GM23338 (cell line): ENCODE results near the gene LGALS13.

Experiments used
- CREB1 ChIP-seq: fragments of 250-450 bp; sonication (Bioruptor Pico); IDR thresholded peaks from 2 replicates; pipeline ENCODE4 v1.5.0; 2020; ENCODE audit warnings: low read depth, mild to moderate bottlenecking, moderate library complexity
- EZH2 ChIP-seq: fragments of 200-600 bp; sonication (generic); IDR thresholded peaks from one replicate; pipeline ENCODE4 v1.8.0; 2017; ENCODE audit warnings: antibody characterized with exemption, mild to moderate bottlenecking, low read depth; ENCODE audit not compliant: unreplicated experiment
- EZH2phosphoT487 ChIP-seq: fragments of 200-600 bp; sonication (generic); IDR thresholded peaks from one replicate; pipeline ENCODE4 v1.8.1; 2018; ENCODE audit warnings: antibody characterized with exemption; ENCODE audit not compliant: unreplicated experiment
- POLR2AphosphoS5 ChIP-seq: IDR thresholded peaks from 2 replicates; pipeline ENCODE4 v1.6.1; 2016; ENCODE audit warnings: antibody characterized with exemption, low read depth
- STAT1 ChIP-seq: IDR thresholded peaks from one replicate; pipeline ENCODE4 v1.6.1; 2016; ENCODE audit warnings: antibody characterized with exemption; ENCODE audit not compliant: unreplicated experiment
- TF ChIP-seq, protein P1 (sequence below), 2 experiments: fragments of 200-600 bp in 1 of 2; sonication (generic) in 1 of 2; conservative IDR thresholded peaks; 2 replicates each; pipeline versions ENCODE4 v1.5.1 to v1.6.1; 2016 to 2017; ENCODE audit warnings: antibody characterized with exemption in 2 of 2, low read depth in 2 of 2, mild to moderate bottlenecking in 2 of 2, moderate library complexity in 1 of 2
- TF ChIP-seq, protein P2 (sequence below): IDR thresholded peaks from one replicate; pipeline ENCODE4 v1.6.1; 2018; ENCODE audit warnings: antibody characterized with exemption; ENCODE audit not compliant: unreplicated experiment

DNA sequence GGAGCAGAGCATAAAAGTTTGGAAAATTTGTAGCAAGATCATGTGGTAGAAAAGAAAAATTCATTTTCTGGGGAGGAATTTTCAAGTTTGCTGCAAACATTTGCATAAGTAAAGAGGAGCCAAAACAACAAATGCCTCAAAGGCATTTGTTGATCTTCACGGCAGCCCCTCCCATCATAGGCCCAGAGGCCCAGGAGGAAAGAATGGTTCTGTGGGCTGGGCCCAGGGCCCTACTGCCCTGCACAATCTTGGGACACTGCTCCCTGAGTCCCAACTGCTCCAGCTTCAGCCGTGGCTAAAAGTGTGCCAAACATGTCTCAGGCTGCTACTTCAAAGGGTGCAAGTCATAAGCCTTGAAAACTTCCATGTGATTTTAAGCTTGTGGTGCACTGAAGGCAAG is 11.3 kb downstream of the LGALS13 start:
- TF ChIP-seq, protein P1, sequence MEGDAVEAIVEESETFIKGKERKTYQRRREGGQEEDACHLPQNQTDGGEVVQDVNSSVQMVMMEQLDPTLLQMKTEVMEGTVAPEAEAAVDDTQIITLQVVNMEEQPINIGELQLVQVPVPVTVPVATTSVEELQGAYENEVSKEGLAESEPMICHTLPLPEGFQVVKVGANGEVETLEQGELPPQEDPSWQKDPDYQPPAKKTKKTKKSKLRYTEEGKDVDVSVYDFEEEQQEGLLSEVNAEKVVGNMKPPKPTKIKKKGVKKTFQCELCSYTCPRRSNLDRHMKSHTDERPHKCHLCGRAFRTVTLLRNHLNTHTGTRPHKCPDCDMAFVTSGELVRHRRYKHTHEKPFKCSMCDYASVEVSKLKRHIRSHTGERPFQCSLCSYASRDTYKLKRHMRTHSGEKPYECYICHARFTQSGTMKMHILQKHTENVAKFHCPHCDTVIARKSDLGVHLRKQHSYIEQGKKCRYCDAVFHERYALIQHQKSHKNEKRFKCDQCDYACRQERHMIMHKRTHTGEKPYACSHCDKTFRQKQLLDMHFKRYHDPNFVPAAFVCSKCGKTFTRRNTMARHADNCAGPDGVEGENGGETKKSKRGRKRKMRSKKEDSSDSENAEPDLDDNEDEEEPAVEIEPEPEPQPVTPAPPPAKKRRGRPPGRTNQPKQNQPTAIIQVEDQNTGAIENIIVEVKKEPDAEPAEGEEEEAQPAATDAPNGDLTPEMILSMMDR (conservative IDR thresholded peaks at IDR 0.05; ENCODE audit: low read depth in 2 of 2), result no peak
- TF ChIP-seq EZH2phosphoT487 (no peak), POLR2AphosphoS5 (no peak), CREB1 (CRISPR knock-in tag) (no peak), EZH2 (no peak), STAT1 (no peak)
- TF ChIP-seq, protein P2, sequence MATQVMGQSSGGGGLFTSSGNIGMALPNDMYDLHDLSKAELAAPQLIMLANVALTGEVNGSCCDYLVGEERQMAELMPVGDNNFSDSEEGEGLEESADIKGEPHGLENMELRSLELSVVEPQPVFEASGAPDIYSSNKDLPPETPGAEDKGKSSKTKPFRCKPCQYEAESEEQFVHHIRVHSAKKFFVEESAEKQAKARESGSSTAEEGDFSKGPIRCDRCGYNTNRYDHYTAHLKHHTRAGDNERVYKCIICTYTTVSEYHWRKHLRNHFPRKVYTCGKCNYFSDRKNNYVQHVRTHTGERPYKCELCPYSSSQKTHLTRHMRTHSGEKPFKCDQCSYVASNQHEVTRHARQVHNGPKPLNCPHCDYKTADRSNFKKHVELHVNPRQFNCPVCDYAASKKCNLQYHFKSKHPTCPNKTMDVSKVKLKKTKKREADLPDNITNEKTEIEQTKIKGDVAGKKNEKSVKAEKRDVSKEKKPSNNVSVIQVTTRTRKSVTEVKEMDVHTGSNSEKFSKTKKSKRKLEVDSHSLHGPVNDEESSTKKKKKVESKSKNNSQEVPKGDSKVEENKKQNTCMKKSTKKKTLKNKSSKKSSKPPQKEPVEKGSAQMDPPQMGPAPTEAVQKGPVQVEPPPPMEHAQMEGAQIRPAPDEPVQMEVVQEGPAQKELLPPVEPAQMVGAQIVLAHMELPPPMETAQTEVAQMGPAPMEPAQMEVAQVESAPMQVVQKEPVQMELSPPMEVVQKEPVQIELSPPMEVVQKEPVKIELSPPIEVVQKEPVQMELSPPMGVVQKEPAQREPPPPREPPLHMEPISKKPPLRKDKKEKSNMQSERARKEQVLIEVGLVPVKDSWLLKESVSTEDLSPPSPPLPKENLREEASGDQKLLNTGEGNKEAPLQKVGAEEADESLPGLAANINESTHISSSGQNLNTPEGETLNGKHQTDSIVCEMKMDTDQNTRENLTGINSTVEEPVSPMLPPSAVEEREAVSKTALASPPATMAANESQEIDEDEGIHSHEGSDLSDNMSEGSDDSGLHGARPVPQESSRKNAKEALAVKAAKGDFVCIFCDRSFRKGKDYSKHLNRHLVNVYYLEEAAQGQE, result no peak
